Stimulated activated CD8-positive, alpha-beta memory T cell treated with anti-CD3 and anti-CD28 coated beads, Interleukin-12 subunit alpha, Interleukin-12 subunit beta, amount 100 ng/mL, for 1 hour (primary cell): ENCODE data around the gene KRT7.

Experiments
- DNase-seq: peaks from one replicate; pipeline ENCODE4 v3.0.0-alpha.2; 2020; ENCODE audit warnings: low read depth

The KRT7 gene

GRCh38 chr12:52199294-52199919, 33.6 kb upstream of the KRT7 start:
- no peak for DNase-seq

GRCh38 chr12:52200086-52200780, 32.8 kb upstream of the KRT7 start:
- no peak for DNase-seq

GRCh38 chr12:52200781-52201450, 32.1 kb upstream of the KRT7 start:
- DNase-seq = no peak

- DNase-seq = no peak
These were observed 31.6 kb upstream of the KRT7 start for GRCh38 chr12:52201451-52201839.

- DNase-seq = no peak
These were observed 30.5 kb upstream of the KRT7 start for GRCh38 chr12:52202361-52203078.

- no peak for DNase-seq
These were observed 29.7 kb upstream of the KRT7 start for GRCh38 chr12:52203079-52203921.

GRCh38 chr12:52204095-52204930, 28.7 kb upstream of the KRT7 start:
- DNase-seq = no peak

GRCh38 chr12:52204931-52205505, 28.0 kb upstream of the KRT7 start:
- DNase-seq = no peak

- no peak for DNase-seq
These were observed 27.3 kb upstream of the KRT7 start for GRCh38 chr12:52205612-52206303.

GRCh38 chr12:52206304-52207040, 26.6 kb upstream of the KRT7 start:
- DNase-seq = no peak

- no peak for DNase-seq
These were observed 25.9 kb upstream of the KRT7 start for GRCh38 chr12:52207106-52207505.

- no peak for DNase-seq
These were observed 25.1 kb upstream of the KRT7 start for GRCh38 chr12:52207895-52208294.

- no peak for DNase-seq
These were observed 24.4 kb upstream of the KRT7 start for GRCh38 chr12:52208424-52209165.

- DNase-seq = no peak
These were observed 23.7 kb upstream of the KRT7 start for GRCh38 chr12:52209321-52209720.

- DNase-seq = no peak
These were observed 22.7 kb upstream of the KRT7 start for GRCh38 chr12:52210186-52210924.

GRCh38 chr12:52210925-52211650, 22.0 kb upstream of the KRT7 start:
- no peak for DNase-seq
